OCI-LY7 (cell line): ENCODE measurements around the gene ATP9A. TPM values are rescaled to one million over a fixed set of nuclear protein-coding genes. Genes with fewer than 3 reads are reported as not detected.

Source experiments
- BruUV-seq: library from RNA; stranded (reverse); fragments of 400-500 nt; replicated peaks from 2 replicates; lab custom pipeline; 2021; lab: Mats Ljungman, UMichigan
- CTCF ChIA-PET: fragments of 300-600 bp; sonication (Branson Sonifier 250); formaldehyde crosslinking; loops from one replicate; lab custom pipeline; 2022; ENCODE audit warnings: antibody characterized with exemption; ENCODE audit not compliant: unreplicated experiment; lab: Charles Lee
- POLR2A ChIA-PET: fragments of 300-600 bp; sonication (Branson Sonifier 250); formaldehyde crosslinking; loops from one replicate; lab custom pipeline; 2022; ENCODE audit warnings: antibody characterized with exemption; lab: Charles Lee
- DNase-seq: peaks from one replicate; pipeline ENCODE4 v3.0.0-alpha.2; 2015; ENCODE audit warnings: low spot score
- H2AFZ ChIP-seq: fragments of 200-600 bp; sonication (generic), shearing (Covaris generic); 2 replicates; pipeline ENCODE4 v1.6.1; 2014; ENCODE audit warnings: mild to moderate bottlenecking, antibody characterized with exemption, low read length, moderate library complexity
- H3K27ac ChIP-seq: fragments of 200-600 bp; sonication (generic); 2 replicates; pipeline ENCODE4 v1.5.1; 2014; ENCODE audit warnings: mixed run types, low read depth, mild to moderate bottlenecking, moderate library complexity, low read length, inconsistent platforms; ENCODE audit not compliant: poor library complexity, severe bottlenecking
- H3K36me3 ChIP-seq: fragments of 200-600 bp; sonication (generic); 2 replicates; pipeline ENCODE4 v1.6.1; 2014; ENCODE audit warnings: mild to moderate bottlenecking, antibody characterized with exemption, low read length, moderate library complexity, mixed read lengths; ENCODE audit not compliant: insufficient read depth
- H3K4me1 ChIP-seq: fragments of 200-600 bp; sonication (generic); 2 replicates; pipeline ENCODE4 v1.5.1; 2014; ENCODE audit warnings: mild to moderate bottlenecking, low read length; ENCODE audit not compliant: insufficient read depth, poor library complexity, severe bottlenecking
- H3K4me2 ChIP-seq: fragments of 200-600 bp; sonication (generic); 2 replicates; pipeline ENCODE4 v1.6.1; 2014; ENCODE audit warnings: mild to moderate bottlenecking, low read length
- H3K4me3 ChIP-seq: fragments of 200-600 bp; sonication (generic); 2 replicates; pipeline ENCODE4 v1.5.1; 2014; ENCODE audit warnings: mild to moderate bottlenecking, low read depth, low read length; ENCODE audit not compliant: poor library complexity, severe bottlenecking
- H3K79me2 ChIP-seq: fragments of 200-600 bp; sonication (generic); 2 replicates; pipeline ENCODE4 v1.6.1; 2016; ENCODE audit warnings: low read depth, mild to moderate bottlenecking, low read length, moderate library complexity, mixed read lengths; ENCODE audit not compliant: insufficient read depth
- H3K9me2 ChIP-seq: fragments of 200-600 bp; sonication (generic); 2 replicates; pipeline ENCODE4 v1.6.1; 2016; ENCODE audit warnings: mild to moderate bottlenecking, low read length, mixed read lengths; ENCODE audit not compliant: insufficient read depth
- H3K9me3 ChIP-seq: fragments of 200-600 bp; sonication (generic); 2 replicates; pipeline ENCODE4 v1.6.1; 2014; ENCODE audit warnings: mild to moderate bottlenecking, mixed run types, low read length, mixed read lengths
- H4K20me1 ChIP-seq: fragments of 200-600 bp; sonication (generic); 2 replicates; pipeline ENCODE4 v1.6.1; 2014; ENCODE audit warnings: mild to moderate bottlenecking, antibody characterized with exemption, low read length, moderate library complexity, mixed read lengths; ENCODE audit not compliant: insufficient read depth
- EZH2phosphoT487 ChIP-seq: fragments of 200-600 bp; sonication (generic); IDR thresholded peaks from 2 replicates; pipeline ENCODE4 v1.6.1; 2018; ENCODE audit warnings: low read depth, borderline replicate concordance, mild to moderate bottlenecking, mixed run types, antibody characterized with exemption, low read length, moderate library complexity, mixed read lengths
- intact Hi-C: fragments of 100-400 bp; cut with micrococcal nuclease; formaldehyde crosslinking; loops from one replicate; pipeline ENCODE4 v1.10.0; 2022; ENCODE audit not compliant: unreplicated experiment
- total RNA-seq, 2 experiments: library from RNA; depleted of rRNA in 1 of 2; stranded (reverse); fragments of >200 nt in 1 of 2; shearing (Covaris generic) in 1 of 2; gene quantifications; 2 replicates each; pipeline ENCODE4 v1.2.3, GENCODE V29; 2014 to 2022
- TF ChIP-seq, protein P1 (sequence below): fragments of 200-600 bp; sonication (generic); conservative IDR thresholded peaks from 2 replicates; pipeline ENCODE4 v1.5.1; 2014; ENCODE audit warnings: mild to moderate bottlenecking, antibody characterized with exemption, low read length, moderate library complexity, mixed read lengths

Gene ATP9A
- total RNA-seq, 2 experiments from 2014 or later: 0.67 to 0.85 TPM

GRCh38 chr20:51591871-51592270 is 176.3 kb downstream of the ATP9A start:
- Histone ChIP-seq H3K36me3 (no peaks in the 10 kb centered on the region), H3K4me2 (no peak overlapping the region), H3K9me3 (peaks cover 9% of the 10 kb centered on the region; the same call in 1 of the 2 replicates), H3K27ac (no peak overlapping the region), H2AFZ (no peak overlapping the region), H3K4me3 (no peak overlapping the region), H4K20me1 (no peaks in the 10 kb centered on the region), H3K9me2 (no peaks in the 10 kb centered on the region), H3K4me1 (peaks cover 35% of the 10 kb centered on the region), H3K79me2 (no peaks in the 10 kb centered on the region)
- ChIA-PET POLR2A (interaction anchor here (0.6 kb wide), 1 partner anchor 192 kb away, joined by 3 read pairs; no protein-coding TSS in a partner anchor), CTCF (no interaction called here)
- intact Hi-C loops: no loop called here
- TF ChIP-seq, protein P1, sequence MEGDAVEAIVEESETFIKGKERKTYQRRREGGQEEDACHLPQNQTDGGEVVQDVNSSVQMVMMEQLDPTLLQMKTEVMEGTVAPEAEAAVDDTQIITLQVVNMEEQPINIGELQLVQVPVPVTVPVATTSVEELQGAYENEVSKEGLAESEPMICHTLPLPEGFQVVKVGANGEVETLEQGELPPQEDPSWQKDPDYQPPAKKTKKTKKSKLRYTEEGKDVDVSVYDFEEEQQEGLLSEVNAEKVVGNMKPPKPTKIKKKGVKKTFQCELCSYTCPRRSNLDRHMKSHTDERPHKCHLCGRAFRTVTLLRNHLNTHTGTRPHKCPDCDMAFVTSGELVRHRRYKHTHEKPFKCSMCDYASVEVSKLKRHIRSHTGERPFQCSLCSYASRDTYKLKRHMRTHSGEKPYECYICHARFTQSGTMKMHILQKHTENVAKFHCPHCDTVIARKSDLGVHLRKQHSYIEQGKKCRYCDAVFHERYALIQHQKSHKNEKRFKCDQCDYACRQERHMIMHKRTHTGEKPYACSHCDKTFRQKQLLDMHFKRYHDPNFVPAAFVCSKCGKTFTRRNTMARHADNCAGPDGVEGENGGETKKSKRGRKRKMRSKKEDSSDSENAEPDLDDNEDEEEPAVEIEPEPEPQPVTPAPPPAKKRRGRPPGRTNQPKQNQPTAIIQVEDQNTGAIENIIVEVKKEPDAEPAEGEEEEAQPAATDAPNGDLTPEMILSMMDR: no peak
- no peak for DNase-seq
- BruUV-seq: no TSS peak

DNA sequence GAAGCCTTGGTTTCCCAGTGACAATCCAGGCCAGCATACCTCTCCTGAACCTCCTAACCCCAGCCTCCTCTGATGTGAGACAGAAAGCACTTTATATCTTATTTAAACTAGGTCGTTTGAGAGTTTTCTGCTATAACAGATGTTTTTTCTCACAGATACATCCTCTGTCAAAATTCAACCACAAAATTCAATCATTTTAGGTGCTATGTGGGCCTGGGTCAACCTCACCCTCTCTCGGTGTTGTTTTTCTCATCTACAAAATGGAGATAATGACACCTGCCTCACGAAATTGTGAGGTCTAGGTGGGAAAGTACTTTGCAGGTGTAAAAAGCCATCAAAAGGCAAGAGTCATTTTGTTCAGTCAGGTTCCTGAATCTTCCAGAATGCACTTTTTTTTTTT is 179.4 kb downstream of the ATP9A start:
- Histone ChIP-seq H3K9me2 (no peaks in the 10 kb centered on the region), H3K79me2 (no peaks in the 10 kb centered on the region), H3K4me2 (no peak overlapping the region), H2AFZ (no peak overlapping the region), H4K20me1 (no peaks in the 10 kb centered on the region), H3K27ac (no peak overlapping the region), H3K9me3 (peaks cover 10% of the 10 kb centered on the region; the same call in 1 of the 2 replicates), H3K4me1 (peaks cover 22% of the 10 kb centered on the region), H3K36me3 (no peaks in the 10 kb centered on the region), H3K4me3 (no peak overlapping the region)
- ChIA-PET CTCF (no interaction called here), POLR2A (interaction anchor here (0.7 kb wide), 2 partner anchors 9 to 34 kb away, joined by 4 read pairs; no protein-coding TSS in a partner anchor)
- TF ChIP-seq, protein P1: no peak
- TF ChIP-seq EZH2phosphoT487: no peak
- no TSS peak for BruUV-seq
- intact Hi-C loops: no loop called here
- no peak for DNase-seq

- ChIA-PET POLR2A (interaction anchor here (0.7 to 1.3 kb wide), 2 partner anchors 14 to 80 kb away, joined by 3 read pairs; no protein-coding TSS in a partner anchor), CTCF (no interaction called here)
- intact Hi-C loops: no loop called here
- peaks cover 22% of the 10 kb centered on the region for H3K4me1 ChIP-seq
- H2AFZ ChIP-seq: no peak overlapping the region
- no peaks in the 10 kb centered on the region for H3K79me2 ChIP-seq
- DNase-seq: no peak
- H3K27ac ChIP-seq: no peak overlapping the region
- no TSS peak for BruUV-seq
- no peaks in the 10 kb centered on the region for H3K36me3 ChIP-seq
- no peaks in the 10 kb centered on the region for H3K9me2 ChIP-seq
- peaks cover 10% of the 10 kb centered on the region; the same call in 1 of the 2 replicates for H3K9me3 ChIP-seq
- H4K20me1 ChIP-seq: no peaks in the 10 kb centered on the region
- no peak overlapping the region for H3K4me3 ChIP-seq
- TF ChIP-seq EZH2phosphoT487: no peak
- TF ChIP-seq, protein P1: no peak
- peak overlapping the region; percentile 22 for H3K4me2 ChIP-seq
Measured at GRCh38 chr20:51587145-51587544, 181.0 kb downstream of the ATP9A start.
